Liver (tissue), 3 donors: ENCODE data around the gene HOXB3.

Source experiments
- CTCF ChIP-seq: fragments of 150-350 bp; IDR thresholded peaks from 2 replicates; pipeline ENCODE4 v1.5.1; 2017; ENCODE audit warnings: improper control_type of control experiment, low read depth, low read length; ENCODE audit not compliant: missing input control
- GABPA ChIP-seq, 2 donors: IDR thresholded peaks in 1 of 2; conservative IDR thresholded peaks in 1 of 2; 2 replicates each; pipeline ENCODE4 v1.6.1; 2016; ENCODE audit warnings: antibody characterized with exemption in 2 of 2, mild to moderate bottlenecking in 1 of 2, moderate library complexity in 1 of 2
- RAD21 ChIP-seq, 2 donors: IDR thresholded peaks; 2 replicates each; pipeline ENCODE4 v1.6.1; 2016; ENCODE audit warnings: antibody characterized with exemption in 2 of 2, mild to moderate bottlenecking in 2 of 2
- TF ChIP-seq, protein P1 (sequence below): IDR thresholded peaks from 2 replicates; pipeline ENCODE4 v1.6.1; 2016; ENCODE audit warnings: antibody characterized with exemption
- donor health status: healthy.
- donor health status: healthy.

GRCh38 chr17:48612854-48613691 lies 23.0 kb upstream of the HOXB3 start:
- TF ChIP-seq CTCF (peak; percentile 6), GABPA (IDR thresholded peaks at IDR 0.05 in 1 of 2, conservative IDR thresholded peaks at IDR 0.05 in 1 of 2) (no peak), RAD21 (IDR thresholded peaks at IDR 0.05) (no peak)
- TF ChIP-seq, protein P1, sequence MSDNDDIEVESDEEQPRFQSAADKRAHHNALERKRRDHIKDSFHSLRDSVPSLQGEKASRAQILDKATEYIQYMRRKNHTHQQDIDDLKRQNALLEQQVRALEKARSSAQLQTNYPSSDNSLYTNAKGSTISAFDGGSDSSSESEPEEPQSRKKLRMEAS: no peak
